SU-DHL-6 (cell line): ENCODE measurements around the gene RTF1.
"Not testable (repeated sequence)": the region's sequence is repeated elsewhere in the genome, so short reads cannot be mapped to it uniquely, and the experiment has no call there.

ENCODE experiments used
- EZH2phosphoT487 ChIP-seq: fragments of 200-600 bp; sonication (generic), shearing (Covaris generic); conservative IDR thresholded peaks from 2 replicates; pipeline ENCODE4 v1.6.1; 2018; ENCODE audit warnings: mild to moderate bottlenecking, antibody characterized with exemption, low read length, moderate library complexity, mixed read lengths
- TF ChIP-seq, protein P1 (sequence below): fragments of 200-600 bp; sonication (generic); IDR thresholded peaks from one replicate; pipeline ENCODE4 v1.5.1; 2017; ENCODE audit warnings: antibody characterized with exemption, mild to moderate bottlenecking, low read length, moderate library complexity; ENCODE audit not compliant: insufficient read depth, poor library complexity, severe bottlenecking

DNA sequence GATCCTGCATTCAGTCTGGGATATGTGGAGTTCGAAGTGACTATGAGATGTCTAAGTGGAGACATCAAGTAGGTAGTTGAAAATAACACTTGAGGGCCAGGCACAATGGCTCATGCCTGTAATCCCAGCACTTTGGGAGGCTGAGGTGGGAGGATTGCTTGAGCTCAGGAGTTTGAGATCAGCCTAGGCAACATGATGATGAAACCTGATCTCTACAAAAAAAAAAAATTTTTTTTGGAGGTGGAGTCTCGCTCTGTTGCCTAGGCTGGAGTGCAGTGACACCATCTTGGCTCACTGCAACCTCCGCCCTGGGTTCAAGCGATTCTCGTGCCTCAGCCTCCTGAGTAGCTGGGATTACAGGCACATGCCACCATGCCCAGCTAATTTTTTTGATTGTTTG lies 9.0 kb downstream of the RTF1 start:
- not testable (repeated sequence) for TF ChIP-seq EZH2phosphoT487
- TF ChIP-seq, protein P1, sequence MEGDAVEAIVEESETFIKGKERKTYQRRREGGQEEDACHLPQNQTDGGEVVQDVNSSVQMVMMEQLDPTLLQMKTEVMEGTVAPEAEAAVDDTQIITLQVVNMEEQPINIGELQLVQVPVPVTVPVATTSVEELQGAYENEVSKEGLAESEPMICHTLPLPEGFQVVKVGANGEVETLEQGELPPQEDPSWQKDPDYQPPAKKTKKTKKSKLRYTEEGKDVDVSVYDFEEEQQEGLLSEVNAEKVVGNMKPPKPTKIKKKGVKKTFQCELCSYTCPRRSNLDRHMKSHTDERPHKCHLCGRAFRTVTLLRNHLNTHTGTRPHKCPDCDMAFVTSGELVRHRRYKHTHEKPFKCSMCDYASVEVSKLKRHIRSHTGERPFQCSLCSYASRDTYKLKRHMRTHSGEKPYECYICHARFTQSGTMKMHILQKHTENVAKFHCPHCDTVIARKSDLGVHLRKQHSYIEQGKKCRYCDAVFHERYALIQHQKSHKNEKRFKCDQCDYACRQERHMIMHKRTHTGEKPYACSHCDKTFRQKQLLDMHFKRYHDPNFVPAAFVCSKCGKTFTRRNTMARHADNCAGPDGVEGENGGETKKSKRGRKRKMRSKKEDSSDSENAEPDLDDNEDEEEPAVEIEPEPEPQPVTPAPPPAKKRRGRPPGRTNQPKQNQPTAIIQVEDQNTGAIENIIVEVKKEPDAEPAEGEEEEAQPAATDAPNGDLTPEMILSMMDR, result not testable (repeated sequence)
